OCI-LY3 (cell line): ENCODE results near the gene C8A.

ENCODE experiments used
- H2AFZ ChIP-seq: fragments of 200-600, 300-600 bp; shearing (Covaris generic); 2 replicates; pipeline ENCODE4 v1.6.0; 2014; ENCODE audit warnings: antibody characterized with exemption, low read depth, low read length
- H3K27ac ChIP-seq: fragments of 200-600, 300-600 bp; sonication (generic); 2 replicates; pipeline ENCODE4 v1.5.1; 2014; ENCODE audit warnings: mild to moderate bottlenecking, low read length, moderate library complexity, mixed read lengths
- H3K27me3 ChIP-seq: fragments of 200-600, 300-600 bp; sonication (generic); 2 replicates; pipeline ENCODE4 v1.6.1; 2014; ENCODE audit warnings: low read depth, low read length, mixed read lengths
- H3K36me3 ChIP-seq: fragments of 200-600, 300-600 bp; sonication (generic); replicated peaks from 2 replicates; pipeline ENCODE3; 2014; ENCODE audit warnings: low read depth, low read length, mixed read lengths
- H3K4me1 ChIP-seq: fragments of 300-600, 200-600 bp; sonication (generic); 2 replicates; pipeline ENCODE4 v1.6.1; 2014; ENCODE audit warnings: low read length, mixed read lengths
- H3K4me2 ChIP-seq: fragments of 200-600, 300-600 bp; sonication (generic); 2 replicates; pipeline ENCODE4 v1.6.1; 2014; ENCODE audit warnings: low read length, mixed read lengths
- H3K4me3 ChIP-seq: fragments of 300-600, 200-600 bp; sonication (generic); 2 replicates; pipeline ENCODE4 v1.5.1; 2014; ENCODE audit warnings: antibody characterized with exemption, mild to moderate bottlenecking, low read length, moderate library complexity
- H3K79me2 ChIP-seq: fragments of 300-600, 200-600 bp; shearing (Covaris generic); 2 replicates; pipeline ENCODE4 v1.6.1; 2014; ENCODE audit warnings: mild to moderate bottlenecking, low read length, mixed read lengths
- H3K9ac ChIP-seq: fragments of 300-600, 200-600 bp; shearing (Covaris generic); 2 replicates; pipeline ENCODE4 v1.6.0; 2014; ENCODE audit warnings: mild to moderate bottlenecking, low read length, moderate library complexity
- H3K9me3 ChIP-seq: fragments of 200-600, 300-600 bp; shearing (Covaris generic); 2 replicates; pipeline ENCODE4 v1.6.1; 2014; ENCODE audit warnings: low read length, mixed read lengths; ENCODE audit not compliant: insufficient read depth
- H4K20me1 ChIP-seq: fragments of 200-600, 300-600 bp; sonication (generic); 2 replicates; pipeline ENCODE4 v1.6.1; 2016; ENCODE audit warnings: low read length, mixed read lengths; ENCODE audit not compliant: insufficient read depth
- CTCF ChIP-seq: fragments of 200-600, 300-600 bp; sonication (generic); IDR thresholded peaks from 2 replicates; pipeline ENCODE4 v1.5.1; 2014; ENCODE audit warnings: antibody characterized with exemption, low read length, low read depth
- EZH2phosphoT487 ChIP-seq: fragments of 200-600 bp; shearing (Covaris generic); IDR thresholded peaks from 2 replicates; pipeline ENCODE4 v1.6.1; 2018; ENCODE audit warnings: antibody characterized with exemption, mixed run types, low read depth

C8A gene

GRCh38 chr1:56948403-56949023, 93.9 kb downstream of the C8A start:
- H3K4me1 ChIP-seq: peaks cover 8% of the 10 kb centered on the region; the same call in 1 of the 2 replicates
- no peak overlapping the region for H3K9ac ChIP-seq
- H3K9me3 ChIP-seq: no peaks in the 10 kb centered on the region
- H4K20me1 ChIP-seq: no peaks in the 10 kb centered on the region
- H2AFZ ChIP-seq: no peak overlapping the region
- no peak overlapping the region for H3K4me2 ChIP-seq
- H3K36me3 ChIP-seq: no peaks in the 10 kb centered on the region
- no peak overlapping the region for H3K4me3 ChIP-seq
- no peaks in the 10 kb centered on the region for H3K27me3 ChIP-seq
- H3K27ac ChIP-seq: no peak overlapping the region
- H3K79me2 ChIP-seq: no peaks in the 10 kb centered on the region
- TF ChIP-seq CTCF (no peak), EZH2phosphoT487 (no peak)

- Histone ChIP-seq H3K27ac (no peak overlapping the region), H3K4me1 (peaks cover 8% of the 10 kb centered on the region; the same call in 1 of the 2 replicates), H4K20me1 (no peaks in the 10 kb centered on the region), H3K36me3 (no peaks in the 10 kb centered on the region), H3K9ac (no peak overlapping the region), H3K79me2 (no peaks in the 10 kb centered on the region), H3K4me2 (no peak overlapping the region), H3K4me3 (no peak overlapping the region), H3K27me3 (no peaks in the 10 kb centered on the region), H2AFZ (no peak overlapping the region), H3K9me3 (no peaks in the 10 kb centered on the region)
- no peak for TF ChIP-seq CTCF
- TF ChIP-seq EZH2phosphoT487: no peak
Measured at GRCh38 chr1:56952501-56952900, 97.9 kb downstream of the C8A start.

- H3K4me2 ChIP-seq: no peak overlapping the region
- TF ChIP-seq EZH2phosphoT487 (no peak), CTCF (no peak)
- H3K4me3 ChIP-seq: no peak overlapping the region
- no peak overlapping the region for H3K9ac ChIP-seq
- no peak overlapping the region for H2AFZ ChIP-seq
- H3K36me3 ChIP-seq: no peaks in the 10 kb centered on the region
- H3K27ac ChIP-seq: no peak overlapping the region
- peaks cover 2% of the 10 kb centered on the region; the same call in 1 of the 2 replicates for H3K4me1 ChIP-seq
- H3K9me3 ChIP-seq: no peaks in the 10 kb centered on the region
- H3K27me3 ChIP-seq: no peaks in the 10 kb centered on the region
- no peaks in the 10 kb centered on the region for H3K79me2 ChIP-seq
- H4K20me1 ChIP-seq: no peaks in the 10 kb centered on the region
Measured at GRCh38 chr1:56953386-56953785, 98.8 kb downstream of the C8A start.

GRCh38 chr1:56954664-56955063, 100.1 kb downstream of the C8A start:
- Histone ChIP-seq H3K4me1 (no peaks in the 10 kb centered on the region), H3K36me3 (no peaks in the 10 kb centered on the region), H3K27ac (no peak overlapping the region), H2AFZ (no peak overlapping the region), H3K27me3 (no peaks in the 10 kb centered on the region), H3K4me3 (no peak overlapping the region), H3K9me3 (no peaks in the 10 kb centered on the region), H3K79me2 (no peaks in the 10 kb centered on the region), H3K9ac (no peak overlapping the region), H4K20me1 (no peaks in the 10 kb centered on the region), H3K4me2 (no peak overlapping the region)
- no peak for TF ChIP-seq EZH2phosphoT487
- no peak for TF ChIP-seq CTCF
